ENCODE results near the gene TAS2R39.

TAS2R39 gene

DNA sequence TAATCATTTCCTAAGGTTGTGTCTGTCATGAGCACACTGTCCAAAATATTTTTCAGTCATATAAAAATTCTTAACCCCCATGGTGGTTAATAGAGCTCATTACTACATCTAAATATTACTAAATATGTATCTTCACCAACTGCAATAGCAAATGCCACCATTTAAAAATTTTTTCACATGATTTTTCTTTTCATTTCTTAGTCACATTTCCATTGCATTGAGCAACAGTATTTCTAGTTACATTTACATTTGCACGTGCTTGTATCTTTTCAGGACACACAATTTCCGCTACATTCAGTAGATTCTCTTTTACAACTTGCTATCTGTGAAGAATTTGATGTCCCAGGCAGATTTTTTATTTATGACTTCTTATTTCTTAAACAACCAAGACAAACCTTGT, 33.5 kb downstream of the TAS2R39 start:
- DNase-seq (ENCODE audit: low spot score): no peak

DNA sequence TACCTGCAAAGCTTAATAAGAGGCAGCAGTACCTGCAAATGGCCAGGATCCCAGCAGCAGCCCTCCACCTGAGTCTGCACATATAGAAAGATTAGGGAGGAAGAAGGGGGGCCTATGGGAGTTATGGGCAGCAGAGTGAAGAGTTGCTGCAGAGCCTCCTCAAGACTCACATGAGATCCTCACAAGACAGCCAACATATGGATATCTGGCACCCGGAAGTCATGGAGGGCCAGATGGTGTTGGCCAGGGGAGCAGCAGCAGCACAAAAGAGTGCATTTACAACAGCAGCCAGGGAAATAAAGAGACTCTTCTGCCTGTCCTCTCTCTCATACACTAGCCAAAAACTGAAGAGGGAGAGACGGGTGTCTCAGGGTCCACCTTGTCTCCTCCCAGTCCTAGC, 34.6 kb downstream of the TAS2R39 start:
- DNase-seq (ENCODE audit: low spot score): no peak

DNA sequence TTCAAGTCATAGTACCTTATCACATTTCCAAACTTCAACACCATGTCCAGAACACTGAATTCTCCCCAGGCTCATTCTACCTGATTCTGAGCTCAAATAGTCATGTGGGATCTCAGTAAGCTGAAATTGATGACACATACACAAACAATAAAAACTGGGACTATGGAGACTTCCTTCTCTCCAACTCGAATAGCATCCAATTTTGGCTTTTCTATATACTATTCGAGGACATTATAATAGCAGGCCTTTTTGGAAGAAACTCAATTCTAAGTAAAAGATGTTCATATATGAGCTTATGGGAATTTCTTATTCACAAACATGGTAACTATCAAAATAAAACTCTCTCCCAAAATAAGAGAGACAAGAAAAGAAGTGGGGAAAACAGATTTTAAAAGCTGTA, 38.1 kb downstream of the TAS2R39 start:
- no peak for DNase-seq (ENCODE audit: low spot score)

DNA sequence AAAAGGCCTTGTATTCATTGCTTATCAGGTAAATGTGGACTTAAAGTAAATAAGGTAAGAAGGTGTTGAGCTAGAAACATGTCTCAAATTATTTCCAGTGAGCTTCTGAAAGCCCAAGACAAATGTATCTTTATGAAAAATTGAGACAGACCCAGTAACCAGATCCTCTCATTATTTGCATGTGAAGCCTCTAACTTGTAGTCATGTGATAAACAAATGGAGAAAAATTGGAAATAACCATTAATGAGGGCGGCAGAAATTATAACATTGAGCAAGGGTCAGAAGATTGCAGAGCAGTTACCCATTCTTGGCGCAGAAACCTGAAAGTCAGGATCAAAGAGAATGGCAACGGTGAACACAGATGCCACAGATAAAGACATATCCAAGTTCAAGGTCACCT, 38.5 kb downstream of the TAS2R39 start, which contains the start of gene TAS2R40:
Gene TAS2R40, plus strand, starts transcription at position 301 of the 400 bp plus-strand sequence. Its CDS starts 42 bp downstream, at position 343.
- DNase-seq (ENCODE audit: low spot score): no peak

DNA sequence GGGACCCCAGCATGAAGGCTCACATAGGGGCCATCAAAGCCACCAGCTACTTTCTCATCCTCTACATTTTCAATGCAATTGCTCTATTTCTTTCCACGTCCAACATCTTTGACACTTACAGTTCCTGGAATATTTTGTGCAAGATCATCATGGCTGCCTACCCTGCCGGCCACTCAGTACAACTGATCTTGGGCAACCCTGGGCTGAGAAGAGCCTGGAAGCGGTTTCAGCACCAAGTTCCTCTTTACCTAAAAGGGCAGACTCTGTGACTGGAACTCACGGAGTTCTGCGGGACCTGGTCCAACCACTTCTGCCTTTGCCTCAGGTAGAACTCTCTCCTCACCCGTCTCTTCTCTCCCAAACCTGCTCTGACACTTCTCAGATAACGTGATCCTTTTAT, 39.6 kb downstream of the TAS2R39 start:
- no peak for DNase-seq (ENCODE audit: low spot score)

DNA sequence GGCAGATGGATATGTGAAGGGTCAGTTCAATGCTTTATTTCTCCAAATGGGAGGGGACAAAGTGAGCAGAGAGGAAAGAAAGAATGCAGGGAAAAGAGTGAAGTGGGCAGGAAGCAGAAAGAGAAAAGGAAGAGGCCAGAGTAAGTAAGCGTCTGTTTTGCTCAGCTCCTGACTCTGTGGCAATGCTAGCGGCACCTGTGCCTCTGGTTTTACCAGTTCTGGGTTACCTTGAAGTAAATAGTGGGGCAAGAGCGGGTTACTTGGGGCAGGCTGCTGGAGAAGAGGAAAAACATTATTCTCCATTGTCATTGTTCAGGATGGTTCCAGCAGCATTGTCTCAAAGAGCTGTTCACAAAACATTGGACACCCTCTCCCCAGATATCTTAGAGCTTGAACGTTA, 40.6 kb downstream of the TAS2R39 start:
- DNase-seq (ENCODE audit: low spot score): no peak

DNA sequence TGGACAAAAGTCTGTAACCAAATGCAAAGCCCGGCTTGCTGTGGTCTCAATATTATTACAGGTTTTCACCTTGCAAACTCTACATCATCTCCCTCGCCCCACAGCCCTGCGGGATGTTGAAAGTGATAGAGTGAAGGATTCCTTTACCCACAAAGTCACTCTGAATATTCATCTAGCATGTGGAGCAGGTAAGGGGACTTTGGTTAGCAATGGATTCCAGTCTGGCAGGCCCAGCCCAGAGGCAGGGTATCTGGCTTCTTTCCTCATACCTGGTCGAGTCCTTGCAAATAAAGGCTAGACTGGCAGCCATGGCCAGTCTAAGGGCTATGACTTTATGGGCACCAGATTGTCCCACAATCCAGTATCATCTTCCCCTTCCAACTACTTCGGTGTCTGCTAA, 41.8 kb downstream of the TAS2R39 start:
- DNase-seq (ENCODE audit: low spot score): no peak

DNA sequence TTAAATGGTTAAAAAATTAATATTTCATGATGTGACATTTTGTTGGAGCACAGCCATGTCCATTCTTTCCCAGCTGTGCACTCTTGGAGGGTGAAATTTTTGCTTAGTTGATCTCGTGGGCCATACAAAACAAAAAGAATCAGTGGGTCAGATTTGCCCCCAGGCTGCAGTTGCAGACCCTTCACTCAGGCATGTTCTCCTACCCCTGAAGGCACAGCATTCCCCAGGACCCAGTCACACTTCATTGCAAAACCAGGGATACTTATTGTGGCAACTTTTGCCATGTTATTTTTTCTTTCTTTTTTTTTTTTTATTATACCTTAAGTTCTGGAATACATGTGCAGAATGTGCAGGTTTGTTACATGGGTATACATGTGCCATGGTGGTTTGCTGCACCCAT, 44.6 kb downstream of the TAS2R39 start:
- no peak for DNase-seq (ENCODE audit: low spot score)

DNA sequence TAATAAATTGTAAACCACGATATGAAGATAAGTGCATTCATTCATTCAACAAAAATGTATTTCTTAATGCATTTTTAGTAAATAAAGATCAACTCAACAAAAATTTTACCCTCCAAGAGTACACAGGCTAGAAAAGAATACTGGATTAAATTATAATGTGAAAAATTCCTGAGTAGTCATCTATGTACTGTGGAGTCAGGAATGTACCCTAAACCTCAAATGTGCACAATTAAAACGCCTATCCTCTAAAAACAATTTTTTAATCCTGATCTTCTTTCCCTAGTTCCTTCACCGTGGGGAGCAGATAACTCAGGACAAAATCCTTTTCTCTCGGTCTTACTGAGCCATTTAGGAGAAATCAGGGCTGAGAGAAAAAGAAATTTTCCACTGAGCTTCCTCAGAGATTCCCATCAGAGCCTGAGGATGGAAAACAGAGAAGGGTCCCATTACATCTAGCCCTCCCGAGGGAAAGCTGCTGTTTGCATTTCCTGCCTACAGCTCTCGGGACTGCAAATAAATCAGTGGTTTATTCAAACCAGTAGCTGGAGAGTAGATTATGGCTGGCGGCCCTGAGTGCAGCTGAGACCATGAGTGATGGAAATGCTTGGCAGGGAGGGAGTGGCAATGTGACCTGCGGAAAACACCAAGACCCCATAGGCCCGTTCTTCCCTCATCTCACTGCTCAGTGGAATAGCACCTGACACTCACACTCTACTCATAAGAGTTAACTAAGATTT, 46.0 kb downstream of the TAS2R39 start:
- no peak for DNase-seq (ENCODE audit: low spot score)

DNA sequence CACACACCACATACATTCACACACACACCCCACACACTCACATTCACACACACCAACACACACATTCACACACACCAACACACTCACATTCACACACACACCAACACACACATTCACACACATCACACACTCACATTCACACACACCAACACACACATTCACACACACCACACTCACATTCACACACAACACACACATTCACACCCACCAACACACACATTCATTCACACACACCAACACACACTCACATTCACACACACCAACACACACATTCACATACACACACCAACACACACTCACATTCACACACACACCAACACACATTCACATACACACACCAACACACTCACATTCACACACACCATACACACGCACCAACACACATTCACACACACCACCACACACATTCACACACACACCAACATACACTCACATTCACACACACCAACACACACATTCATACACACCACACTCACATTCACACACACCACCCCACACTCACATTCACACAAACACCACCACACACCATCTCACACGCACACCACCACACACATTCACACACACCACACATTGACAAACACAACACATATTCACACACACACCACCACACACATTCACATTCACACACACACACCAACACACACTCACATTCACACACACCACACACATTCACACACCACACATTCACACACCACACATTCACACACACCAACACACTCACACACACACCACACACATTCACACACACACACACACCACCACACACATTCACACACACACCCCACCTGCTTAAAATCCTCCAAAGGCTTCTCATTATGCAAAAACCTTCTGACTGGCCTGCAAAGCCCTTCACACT, 47.6 kb downstream of the TAS2R39 start:
- no peak for DNase-seq (ENCODE audit: low spot score)
